K562 (cell line): ENCODE measurements around the gene MTRFR. TPM values are rescaled to one million over a fixed set of nuclear protein-coding genes. Genes with fewer than 3 reads are reported as not detected.

Experiments used
- E2F6 ChIP-seq, 2 experiments: IDR thresholded peaks; 2 replicates each; pipeline ENCODE4 v1.6.1; 2011; ENCODE audit warnings: borderline replicate concordance in 1 of 2, control low read depth in 1 of 2, low read depth in 1 of 2, low read length in 1 of 2, mild to moderate bottlenecking in 1 of 2, mixed read lengths in 1 of 2, moderate library complexity in 1 of 2; ENCODE audit not compliant: insufficient read depth in 1 of 2, insufficient read length in 1 of 2, poor library complexity in 1 of 2, severe bottlenecking in 1 of 2; ENCODE audit errors: extremely low read depth in 1 of 2
- FOXK2 ChIP-seq, 2 experiments: fragments of 450-650 bp; IDR thresholded peaks in 1 of 2; conservative IDR thresholded peaks in 1 of 2; 2 replicates each; pipeline ENCODE4 v1.6.1; 2016; ENCODE audit warnings: low read depth in 2 of 2, mild to moderate bottlenecking in 1 of 2
- FOXM1 ChIP-seq, 2 experiments: fragments of 450-650 bp in 1 of 2; sonication (generic) in 1 of 2; formaldehyde crosslinking in 1 of 2; IDR thresholded peaks; 2 replicates each; pipeline versions ENCODE4 v1.6.1 to v1.9.0; 2017 to 2022; ENCODE audit warnings: low read depth in 2 of 2, mild to moderate bottlenecking in 2 of 2, missing genetic modification reagents in 1 of 2, moderate library complexity in 1 of 2
- HES1 ChIP-seq: fragments of 450-650 bp; IDR thresholded peaks from 2 replicates; pipeline ENCODE4 v1.6.1; 2016; ENCODE audit warnings: low read depth, mild to moderate bottlenecking, moderate library complexity
- HMG20B ChIP-seq: fragments of 250-450 bp; sonication (Bioruptor Pico); IDR thresholded peaks from 2 replicates; pipeline ENCODE4 v1.5.0; 2021; ENCODE audit warnings: mild to moderate bottlenecking
- NFIX ChIP-seq: fragments of 250-450 bp; sonication (Bioruptor Pico); IDR thresholded peaks from 2 replicates; pipeline ENCODE4 v1.4.0; 2020; ENCODE audit warnings: low read depth, mild to moderate bottlenecking, moderate library complexity
- PHF20 ChIP-seq: fragments of 450-650 bp; IDR thresholded peaks from 2 replicates; pipeline ENCODE4 v1.6.1; 2018; ENCODE audit not compliant: partially characterized antibody
- POLR2AphosphoS5 ChIP-seq: IDR thresholded peaks from 2 replicates; pipeline ENCODE4 v1.6.1; 2011; ENCODE audit warnings: mild to moderate bottlenecking, low read depth, low read length, moderate library complexity; ENCODE audit not compliant: control insufficient read depth, insufficient read depth
- POLR3A ChIP-seq: IDR thresholded peaks from 2 replicates; pipeline ENCODE4 v1.6.1; 2011; ENCODE audit warnings: borderline replicate concordance, mild to moderate bottlenecking, moderate library complexity; ENCODE audit not compliant: insufficient read length, insufficient read depth; ENCODE audit errors: extremely low read depth
- SIN3B ChIP-seq: fragments of 450-650 bp; IDR thresholded peaks from 2 replicates; pipeline ENCODE4 v1.6.1; 2017; ENCODE audit warnings: low read depth, mild to moderate bottlenecking, moderate library complexity
- SMARCA4 ChIP-seq: fragments of 450-650 bp; IDR thresholded peaks from 2 replicates; pipeline ENCODE4 v1.6.1; 2016
- SUPT5H ChIP-seq: fragments of 450-650 bp; IDR thresholded peaks from 2 replicates; pipeline ENCODE4 v1.6.1; 2016
- ZBTB2 ChIP-seq: fragments of 450-650 bp; IDR thresholded peaks from 2 replicates; pipeline ENCODE4 v1.6.1; 2016; ENCODE audit warnings: antibody characterized with exemption
- ZFPM2 ChIP-seq: fragments of 250-450 bp; sonication (Bioruptor Pico); IDR thresholded peaks from 2 replicates; pipeline ENCODE4 v1.5.1; 2022; ENCODE audit warnings: mild to moderate bottlenecking
- ZNF121 ChIP-seq: sonication (generic); formaldehyde crosslinking; conservative IDR thresholded peaks from 2 replicates; pipeline ENCODE4 v1.8.0; 2022; ENCODE audit warnings: missing genetic modification reagents
- ZNF212 ChIP-seq: fragments of 450-650 bp; formaldehyde crosslinking; IDR thresholded peaks from 2 replicates; pipeline ENCODE4 v1.4.0; 2020; ENCODE audit warnings: mild to moderate bottlenecking
- ZNF511 ChIP-seq: sonication (generic); formaldehyde crosslinking; IDR thresholded peaks from 2 replicates; pipeline ENCODE4 v1.8.0; 2022; ENCODE audit warnings: mild to moderate bottlenecking, missing genetic modification reagents
- ZNF609 ChIP-seq: sonication (generic); formaldehyde crosslinking; IDR thresholded peaks from 2 replicates; pipeline ENCODE4 v1.8.1; 2023; ENCODE audit warnings: missing genetic modification reagents, mild to moderate bottlenecking, borderline replicate concordance
- polyA plus RNA-seq, 8 experiments: library from polyadenylated mRNA; depleted of rRNA in 4 of 8; stranded (reverse) in 5 of 8; unstranded in 3 of 8; fragments of >200 nt; fragmentation: Nextera tagmentation in 2 of 8; fragmentation: Illumina TruSeq in 1 of 8; extraction: Ambion mirVana in 2 of 8; extraction: Trizol in 1 of 8; gene quantifications; 2 replicates each; pipeline versions ENCODE4 v1.2.1 to v1.2.3, GENCODE V29; 2011 to 2014; ENCODE audit warnings: inconsistent platforms in 1 of 8, missing spikeins in 1 of 8
- total RNA-seq, 7 experiments: library from RNA; depleted of rRNA in 6 of 7; stranded (reverse); fragments of >200 nt in 6 of 7; fragmentation: Illumina TruSeq in 2 of 7; extraction: Trizol in 2 of 7; gene quantifications; 2 replicates each; pipeline versions ENCODE4 v1.2.1 to v1.2.3, GENCODE V29; 2011 to 2021; ENCODE audit warnings: low replicate concordance in 1 of 7

The MTRFR gene
- total and polyA plus RNA-seq, 9 of the 15 experiments (the other 6 are each of a cell fraction or from before 2014, with no cell fraction given) = 16.7 to 55.6 (median 34.7) TPM

GRCh38 chr12:123232807-123233504, at the start of gene MTRFR, which contains the start of gene MPHOSPH9 (continued):
- no peak for TF ChIP-seq ZNF121 (CRISPR knock-in tag)
- TF ChIP-seq POLR3A = no peak
- TF ChIP-seq SMARCA4 = no peak
- TF ChIP-seq HMG20B (CRISPR knock-in tag) = no peak
- 0 out of 2 replicates have a peak, but pooled peaks have one; percentile 10 for TF ChIP-seq ZNF609 (CRISPR knock-in tag)
- 0 out of 2 replicates have a peak, but pooled peaks have one; percentile 49 for TF ChIP-seq ZFPM2 (CRISPR knock-in tag)
- TF ChIP-seq FOXM1 (IDR thresholded peaks at IDR 0.05; ENCODE audit: low read depth) = peak; percentile 82
- no peak for TF ChIP-seq FOXM1 (CRISPR knock-in tag; IDR thresholded peaks at IDR 0.05; ENCODE audit: low read depth)
- peak; percentile 80; the same call in 1 of the 2 replicates for TF ChIP-seq SIN3B
- no peak; the same call in 1 of the 2 replicates for TF ChIP-seq ZNF511 (CRISPR knock-in tag)
- peak; percentile 92 for TF ChIP-seq POLR2AphosphoS5
- peak; percentile 97 for TF ChIP-seq HES1
- TF ChIP-seq ZBTB2 = peak; percentile 89
- no peak for TF ChIP-seq NFIX
- peak; percentile 82 to 85 for TF ChIP-seq E2F6 (IDR thresholded peaks at IDR 0.05; ENCODE audit: borderline replicate concordance in 1 of 2, extremely low read depth in 1 of 2, insufficient read depth in 1 of 2, insufficient read length in 1 of 2, low read depth in 1 of 2, low read length in 1 of 2, poor library complexity in 1 of 2, severe bottlenecking in 1 of 2)
- TF ChIP-seq ZNF212 (CRISPR knock-in tag) = no peak
- TF ChIP-seq PHF20 = no peak
- peak; percentile 91 to 92 for TF ChIP-seq FOXK2 (conservative IDR thresholded peaks at IDR 0.05 in 1 of 2, IDR thresholded peaks at IDR 0.05 in 1 of 2; ENCODE audit: low read depth in 2 of 2)
- peak; percentile 100 for TF ChIP-seq SUPT5H
